Prostate gland (tissue), 2 donors: Measurements from ENCODE around the gene OTULIN.

ENCODE experiments used
- CTCF ChIP-seq, 4 experiments: fragments of 200-600 bp in 2 of 4; fragments of 450-650 bp in 2 of 4; sonication (generic) in 2 of 4; IDR thresholded peaks; 1 replicate in 3 of 4; 2 replicates in 1 of 4; pipeline ENCODE4 v1.5.1; 2016 to 2019; ENCODE audit warnings: antibody characterized with exemption in 4 of 4, mild to moderate bottlenecking in 2 of 4, moderate library complexity in 2 of 4
- POLR2A ChIP-seq: fragments of 450-650 bp; IDR thresholded peaks from one replicate; pipeline ENCODE4 v1.6.1; 2016; ENCODE audit warnings: antibody characterized with exemption, mild to moderate bottlenecking

- TF ChIP-seq POLR2A (no peak), CTCF (IDR thresholded peaks at IDR 0.05) (no peak)
These were observed 75.0 kb downstream of the OTULIN start for GRCh38 chr5:14739538-14739937.
